GM12878 (cell line): ENCODE data around the gene TECR. TPM values are rescaled to one million over a fixed set of nuclear protein-coding genes. Genes with fewer than 3 reads are reported as not detected.

Experiments used
- CTCF ChIP-seq, 3 experiments: IDR thresholded peaks in 2 of 3; conservative IDR thresholded peaks in 1 of 3; 2 replicates each; pipeline ENCODE4 v1.5.1; 2011; ENCODE audit warnings: low read depth in 3 of 3, low read length in 3 of 3, mild to moderate bottlenecking in 3 of 3, control low read depth in 2 of 3, moderate library complexity in 2 of 3, inconsistent platforms in 1 of 3, mixed read lengths in 1 of 3; ENCODE audit not compliant: control insufficient read depth in 2 of 3, insufficient read depth in 1 of 3; ENCODE audit errors: extremely low read depth in 1 of 3
- SP1 ChIP-seq: IDR thresholded peaks from one replicate; pipeline ENCODE4 v1.6.1; 2011; ENCODE audit warnings: low read depth, low read length
- polyA plus RNA-seq, 11 experiments: library from polyadenylated mRNA; depleted of rRNA in 4 of 11; unstranded in 6 of 11; stranded (reverse) in 5 of 11; fragments of >200 nt; fragmentation: Nextera tagmentation in 4 of 11; fragmentation: Illumina TruSeq in 1 of 11; extraction: Ambion mirVana in 4 of 11; extraction: Trizol in 1 of 11; gene quantifications; 1 replicate in 1 of 11; 2 replicates in 10 of 11; pipeline versions ENCODE4 v1.2.1 to v1.2.3, GENCODE V29; 2011 to 2016; ENCODE audit warnings: inconsistent platforms in 2 of 11, missing spikeins in 2 of 11, low read depth in 1 of 11
- total RNA-seq, 4 experiments: library from RNA; depleted of rRNA in 3 of 4; stranded (reverse); fragments of >200 nt in 3 of 4; fragmentation: Illumina TruSeq in 1 of 4; extraction: Trizol in 1 of 4; gene quantifications; 2 replicates each; pipeline versions ENCODE4 v1.2.1 to v1.2.3, GENCODE V29; 2013 to 2021
- TF ChIP-seq, protein P1 (sequence below): fragments of 450-650 bp; formaldehyde crosslinking; IDR thresholded peaks from 2 replicates; pipeline ENCODE4 v1.4.0; 2022; ENCODE audit warnings: mild to moderate bottlenecking, moderate library complexity
- TF ChIP-seq, protein P2 (sequence below): fragments of 450-650 bp; formaldehyde crosslinking; IDR thresholded peaks from 2 replicates; pipeline ENCODE4 v1.5.0; 2022; ENCODE audit warnings: mild to moderate bottlenecking, missing genetic modification characterization

Gene TECR
- total and polyA plus RNA-seq, 10 of the 15 experiments (the other 5 are each of a cell fraction or from before 2014, with no cell fraction given): 9.6 to 157 (median 64.2) TPM

- TF ChIP-seq, protein P1, sequence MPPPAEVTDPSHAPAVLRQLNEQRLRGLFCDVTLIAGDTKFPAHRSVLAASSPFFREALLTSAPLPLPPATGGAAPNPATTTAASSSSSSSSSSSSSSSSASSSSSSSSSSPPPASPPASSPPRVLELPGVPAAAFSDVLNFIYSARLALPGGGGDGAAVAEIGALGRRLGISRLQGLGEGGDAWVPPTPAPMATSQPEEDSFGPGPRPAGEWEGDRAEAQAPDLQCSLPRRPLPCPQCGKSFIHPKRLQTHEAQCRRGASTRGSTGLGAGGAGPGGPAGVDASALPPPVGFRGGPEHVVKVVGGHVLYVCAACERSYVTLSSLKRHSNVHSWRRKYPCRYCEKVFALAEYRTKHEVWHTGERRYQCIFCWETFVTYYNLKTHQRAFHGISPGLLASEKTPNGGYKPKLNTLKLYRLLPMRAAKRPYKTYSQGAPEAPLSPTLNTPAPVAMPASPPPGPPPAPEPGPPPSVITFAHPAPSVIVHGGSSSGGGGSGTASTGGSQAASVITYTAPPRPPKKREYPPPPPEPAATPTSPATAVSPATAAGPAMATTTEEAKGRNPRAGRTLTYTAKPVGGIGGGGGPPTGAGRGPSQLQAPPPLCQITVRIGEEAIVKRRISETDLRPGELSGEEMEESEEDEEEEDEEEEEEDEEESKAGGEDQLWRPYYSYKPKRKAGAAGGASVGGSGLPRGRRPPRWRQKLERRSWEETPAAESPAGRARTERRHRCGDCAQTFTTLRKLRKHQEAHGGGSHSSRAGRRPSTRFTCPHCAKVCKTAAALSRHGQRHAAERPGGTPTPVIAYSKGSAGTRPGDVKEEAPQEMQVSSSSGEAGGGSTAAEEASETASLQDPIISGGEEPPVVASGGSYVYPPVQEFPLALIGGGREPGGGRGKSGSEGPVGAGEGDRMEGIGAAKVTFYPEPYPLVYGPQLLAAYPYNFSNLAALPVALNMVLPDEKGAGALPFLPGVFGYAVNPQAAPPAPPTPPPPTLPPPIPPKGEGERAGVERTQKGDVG (CRISPR knock-in tag): no peak
- TF ChIP-seq SP1 (no peak), CTCF (IDR thresholded peaks at IDR 0.05 in 2 of 3, conservative IDR thresholded peaks at IDR 0.05 in 1 of 3; ENCODE audit: control insufficient read depth in 2 of 3, extremely low read depth in 1 of 3, insufficient read depth in 1 of 3, low read depth in 3 of 3, low read length in 3 of 3) (peak in 2 of 3 experiments; percentile 23 to 26; a peak in 2 of 6 replicates)
- TF ChIP-seq, protein P2, sequence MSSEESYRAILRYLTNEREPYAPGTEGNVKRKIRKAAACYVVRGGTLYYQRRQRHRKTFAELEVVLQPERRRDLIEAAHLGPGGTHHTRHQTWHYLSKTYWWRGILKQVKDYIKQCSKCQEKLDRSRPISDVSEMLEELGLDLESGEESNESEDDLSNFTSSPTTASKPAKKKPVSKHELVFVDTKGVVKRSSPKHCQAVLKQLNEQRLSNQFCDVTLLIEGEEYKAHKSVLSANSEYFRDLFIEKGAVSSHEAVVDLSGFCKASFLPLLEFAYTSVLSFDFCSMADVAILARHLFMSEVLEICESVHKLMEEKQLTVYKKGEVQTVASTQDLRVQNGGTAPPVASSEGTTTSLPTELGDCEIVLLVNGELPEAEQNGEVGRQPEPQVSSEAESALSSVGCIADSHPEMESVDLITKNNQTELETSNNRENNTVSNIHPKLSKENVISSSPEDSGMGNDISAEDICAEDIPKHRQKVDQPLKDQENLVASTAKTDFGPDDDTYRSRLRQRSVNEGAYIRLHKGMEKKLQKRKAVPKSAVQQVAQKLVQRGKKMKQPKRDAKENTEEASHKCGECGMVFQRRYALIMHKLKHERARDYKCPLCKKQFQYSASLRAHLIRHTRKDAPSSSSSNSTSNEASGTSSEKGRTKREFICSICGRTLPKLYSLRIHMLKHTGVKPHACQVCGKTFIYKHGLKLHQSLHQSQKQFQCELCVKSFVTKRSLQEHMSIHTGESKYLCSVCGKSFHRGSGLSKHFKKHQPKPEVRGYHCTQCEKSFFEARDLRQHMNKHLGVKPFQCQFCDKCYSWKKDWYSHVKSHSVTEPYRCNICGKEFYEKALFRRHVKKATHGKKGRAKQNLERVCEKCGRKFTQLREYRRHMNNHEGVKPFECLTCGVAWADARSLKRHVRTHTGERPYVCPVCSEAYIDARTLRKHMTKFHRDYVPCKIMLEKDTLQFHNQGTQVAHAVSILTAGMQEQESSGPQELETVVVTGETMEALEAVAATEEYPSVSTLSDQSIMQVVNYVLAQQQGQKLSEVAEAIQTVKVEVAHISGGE (CRISPR knock-in tag): no peak
These were observed 51.3 kb downstream of the TECR start (continued) for GRCh38 chr19:14580623-14581237.
